GM18867 (cell line): ENCODE results near the gene STMN3.

Experiments
- ATAC-seq: cut with Tn5 transposase; IDR thresholded peaks from one replicate; pipeline ENCODE4 v1.9.1; 2021; ENCODE audit warnings: mild to moderate bottlenecking, moderate library complexity; ENCODE audit not compliant: unreplicated experiment

Gene STMN3

DNA sequence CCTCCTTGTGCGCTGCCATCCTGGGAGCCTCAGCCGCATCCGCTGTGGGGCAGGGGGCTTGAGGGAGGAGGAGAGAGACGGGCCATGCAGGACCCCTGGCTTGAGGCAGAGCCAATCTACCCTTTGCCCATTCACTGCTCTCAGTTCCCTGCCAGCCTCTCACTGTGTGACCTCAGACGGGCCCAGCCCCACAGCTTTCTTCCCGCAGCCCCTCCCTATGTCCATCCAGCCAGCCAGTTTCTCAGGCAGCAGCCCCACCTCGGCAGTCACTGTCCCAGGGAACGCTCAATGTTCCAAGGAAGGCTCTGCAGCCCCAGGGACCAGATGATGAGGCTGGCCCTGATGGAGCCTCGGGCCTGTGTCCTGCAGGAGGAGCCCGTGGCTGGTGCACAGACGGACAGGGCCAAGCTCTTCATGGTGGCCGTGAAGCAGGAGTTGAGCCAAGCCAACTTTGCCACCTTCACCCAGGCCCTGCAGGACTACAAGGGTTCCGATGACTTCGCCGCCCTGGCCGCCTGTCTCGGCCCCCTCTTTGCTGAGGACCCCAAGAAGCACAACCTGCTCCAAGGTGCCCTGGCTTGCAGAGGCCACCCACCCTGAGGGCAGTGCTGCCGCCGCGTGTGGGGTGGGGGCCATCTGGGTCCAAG lies 39.3 kb upstream of the STMN3 start:
- no peak for ATAC-seq

DNA sequence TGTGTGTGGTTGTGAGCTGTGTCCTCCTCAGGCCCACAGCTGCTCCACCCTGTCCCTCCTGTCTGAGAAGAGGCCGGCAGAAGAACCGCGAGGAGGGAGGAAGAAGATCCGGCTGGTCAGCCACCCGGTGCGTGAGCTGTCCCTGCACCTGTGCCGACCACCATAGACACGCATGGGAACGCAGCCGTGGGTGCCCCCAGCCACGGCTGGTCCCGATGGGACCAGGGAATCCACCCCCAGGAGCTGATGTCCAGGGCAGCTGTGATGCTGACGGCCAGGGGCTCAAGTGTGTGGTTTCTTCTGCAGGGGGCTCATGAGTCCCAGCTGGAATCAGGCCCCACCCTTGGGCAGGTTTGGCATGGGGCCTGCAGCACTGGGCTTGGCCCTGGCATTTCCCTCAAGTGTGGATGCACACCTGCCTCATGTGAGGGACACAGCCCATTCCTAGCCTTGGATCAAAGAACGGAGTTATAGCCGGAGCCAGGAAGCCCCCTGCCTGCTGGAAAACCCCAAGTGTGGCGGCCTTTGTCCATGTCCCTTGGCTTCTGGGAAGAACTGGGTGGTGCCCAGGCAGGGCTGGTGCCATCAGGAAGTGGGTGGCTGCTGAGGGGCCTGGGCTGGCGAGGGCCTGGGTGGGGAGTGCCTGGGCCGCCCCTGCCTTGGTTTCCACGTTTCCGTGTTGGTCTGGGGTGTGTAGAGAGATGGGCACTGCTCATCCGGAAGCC lies 38.6 kb upstream of the STMN3 start:
- no peak for ATAC-seq

DNA sequence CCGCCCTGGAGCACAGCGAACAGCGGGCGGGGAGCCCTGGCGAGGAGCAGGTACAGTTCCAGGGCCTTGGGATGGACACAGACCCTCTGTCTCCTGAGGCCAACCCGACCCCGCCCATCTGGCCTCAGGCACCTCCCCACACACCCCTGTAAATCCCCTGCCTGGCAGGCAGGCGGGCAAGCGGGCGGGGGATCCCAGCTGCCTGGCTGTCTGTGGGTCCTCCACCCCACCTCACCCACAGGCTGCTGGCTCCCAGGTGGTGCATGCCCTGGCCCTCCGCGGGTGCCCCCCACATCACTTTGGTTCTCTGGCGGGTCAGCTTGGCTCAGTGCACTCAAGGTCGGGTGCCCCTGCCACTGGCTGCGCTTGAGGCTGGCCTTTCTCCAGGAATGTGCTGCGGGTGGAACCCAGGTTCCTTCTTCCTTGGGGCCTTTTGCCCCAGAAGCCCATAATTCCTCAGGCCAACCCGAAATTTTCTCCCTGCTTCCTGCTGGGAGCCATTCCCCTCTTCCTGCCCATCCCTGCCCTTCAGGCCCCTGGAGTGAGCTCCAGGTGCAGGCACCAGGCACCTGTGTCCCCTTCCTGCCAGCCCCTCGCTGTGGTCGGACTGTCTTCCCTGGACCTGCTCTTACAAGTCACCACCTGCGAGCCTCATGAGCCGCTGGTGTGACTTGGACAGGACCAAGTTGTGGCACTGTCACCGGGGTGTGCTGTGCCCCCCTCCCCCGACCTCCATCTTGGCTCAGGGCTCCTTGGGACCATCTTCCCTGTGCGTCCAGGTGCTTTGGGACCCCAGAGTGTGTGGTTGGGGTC lies 37.9 kb upstream of the STMN3 start:
- no peak for ATAC-seq

DNA sequence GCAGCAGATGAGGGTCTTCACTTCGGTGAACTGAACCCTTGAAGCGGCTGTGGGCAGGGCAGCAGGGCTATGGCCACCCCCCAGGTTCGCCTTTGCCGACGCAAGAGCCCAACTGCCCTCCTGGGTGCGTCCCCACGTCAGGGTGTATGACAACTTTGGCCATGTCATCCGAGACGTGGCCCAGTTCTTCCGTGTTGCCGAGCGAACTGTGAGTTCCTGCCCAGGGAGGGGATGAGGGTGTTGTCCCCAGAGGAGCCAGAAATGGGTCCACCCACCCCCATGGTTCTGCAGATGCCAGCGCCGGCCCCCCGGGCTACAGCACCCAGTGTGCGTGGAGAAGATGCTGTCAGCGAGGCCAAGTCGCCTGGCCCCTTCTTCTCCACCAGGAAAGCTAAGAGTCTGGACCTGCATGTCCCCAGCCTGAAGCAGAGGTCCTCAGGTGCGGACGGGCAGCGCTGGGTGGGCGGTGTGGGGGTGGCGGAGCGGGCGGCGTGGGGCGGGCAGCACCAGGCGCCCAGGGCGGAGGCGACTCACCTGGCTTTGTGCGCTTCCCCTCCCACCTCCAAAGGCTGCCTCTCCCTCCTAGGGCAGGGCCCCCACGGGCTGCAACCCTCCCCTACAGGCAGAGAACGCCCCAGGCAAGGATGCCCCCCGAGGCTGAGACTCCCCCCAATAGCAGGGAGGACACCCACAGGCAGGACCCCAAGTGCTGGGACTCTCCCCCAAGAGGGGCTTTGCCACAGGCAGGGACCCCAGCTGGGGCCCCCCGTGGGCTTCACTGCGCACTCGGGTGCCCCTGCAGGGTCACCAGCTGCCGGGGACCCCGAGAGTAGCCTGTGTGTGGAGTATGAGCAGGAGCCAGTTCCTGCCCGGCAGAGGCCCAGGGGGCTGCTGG lies 37.0 kb upstream of the STMN3 start:
- no peak for ATAC-seq

DNA sequence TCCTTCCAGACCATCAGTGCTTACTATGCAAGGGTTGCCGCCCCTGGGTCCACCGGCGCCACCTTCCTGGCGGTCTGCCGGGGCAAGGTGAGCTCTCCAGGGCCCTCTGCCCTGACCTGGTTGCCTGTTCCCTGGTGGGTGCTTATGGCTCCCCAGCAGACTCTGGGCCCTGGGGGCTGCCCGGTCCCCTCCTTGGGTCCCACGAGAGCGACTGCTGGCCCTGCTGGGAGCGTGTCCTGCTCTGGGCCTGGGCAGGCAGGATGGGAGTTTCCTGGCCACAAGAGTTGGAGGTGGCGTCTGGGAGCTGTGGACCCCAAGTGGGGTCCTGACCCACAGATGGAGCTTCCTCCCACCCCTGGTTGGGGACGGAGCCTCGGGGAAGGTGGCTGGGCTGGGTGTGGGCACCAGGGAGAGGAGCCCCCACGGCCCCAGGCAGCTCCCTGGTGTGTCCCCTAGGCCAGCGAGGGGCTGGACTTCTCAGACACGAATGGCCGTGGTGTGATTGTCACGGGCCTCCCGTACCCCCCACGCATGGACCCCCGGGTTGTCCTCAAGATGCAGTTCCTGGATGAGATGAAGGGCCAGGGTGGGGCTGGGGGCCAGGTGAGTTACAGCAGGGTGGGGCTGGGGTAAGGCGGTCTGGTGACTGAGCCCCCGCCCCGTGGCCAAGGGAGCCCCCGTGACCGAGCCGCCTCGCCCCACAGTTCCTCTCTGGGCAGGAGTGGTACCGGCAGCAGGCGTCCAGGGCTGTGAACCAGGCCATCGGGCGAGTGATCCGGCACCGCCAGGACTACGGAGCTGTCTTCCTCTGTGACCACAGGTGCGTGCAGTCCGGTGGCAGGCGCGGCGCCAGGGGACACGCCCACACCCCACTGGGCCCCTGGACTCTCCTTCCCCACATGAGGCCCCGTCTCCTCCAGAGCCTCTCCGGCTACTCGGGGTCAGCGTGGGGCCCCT lies 36.1 kb upstream of the STMN3 start:
- no peak for ATAC-seq

DNA sequence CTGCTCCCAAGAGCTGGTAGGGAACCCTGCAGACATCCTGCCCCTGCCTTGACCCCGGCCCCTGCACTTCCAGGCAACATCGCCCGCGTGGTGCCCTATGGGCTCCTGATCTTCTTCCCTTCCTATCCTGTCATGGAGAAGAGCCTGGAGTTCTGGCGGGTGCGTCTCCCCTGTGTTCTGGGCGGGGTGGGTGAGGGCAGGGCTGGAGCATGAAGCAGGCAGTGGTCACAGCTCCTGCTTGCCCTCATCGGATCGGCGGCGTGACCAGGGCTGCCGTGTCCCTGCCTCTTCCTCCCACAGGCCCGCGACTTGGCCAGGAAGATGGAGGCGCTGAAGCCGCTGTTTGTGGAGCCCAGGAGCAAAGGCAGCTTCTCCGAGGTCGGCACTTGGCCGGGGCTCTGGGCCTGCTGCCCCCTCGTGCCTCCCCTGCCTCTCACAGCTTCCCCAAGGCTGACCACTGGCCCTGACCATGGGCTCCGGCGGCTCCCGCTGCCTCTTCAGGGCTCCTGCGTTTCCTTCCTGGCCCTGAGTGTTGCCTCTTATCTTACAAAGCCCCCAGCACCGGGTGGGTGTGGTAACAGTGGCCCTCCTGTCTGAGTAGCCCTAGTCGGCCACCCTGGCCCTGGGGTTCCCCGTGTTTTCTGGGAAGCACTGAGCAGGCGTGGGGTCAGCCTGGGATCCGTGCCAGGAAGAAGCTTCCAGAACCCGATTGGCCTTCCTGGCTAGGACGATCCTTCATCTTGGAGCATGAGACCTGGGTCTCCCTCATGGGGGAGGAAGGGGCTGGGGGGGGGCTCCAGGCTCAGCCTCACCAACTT lies 35.2 kb upstream of the STMN3 start:
- no peak for ATAC-seq

DNA sequence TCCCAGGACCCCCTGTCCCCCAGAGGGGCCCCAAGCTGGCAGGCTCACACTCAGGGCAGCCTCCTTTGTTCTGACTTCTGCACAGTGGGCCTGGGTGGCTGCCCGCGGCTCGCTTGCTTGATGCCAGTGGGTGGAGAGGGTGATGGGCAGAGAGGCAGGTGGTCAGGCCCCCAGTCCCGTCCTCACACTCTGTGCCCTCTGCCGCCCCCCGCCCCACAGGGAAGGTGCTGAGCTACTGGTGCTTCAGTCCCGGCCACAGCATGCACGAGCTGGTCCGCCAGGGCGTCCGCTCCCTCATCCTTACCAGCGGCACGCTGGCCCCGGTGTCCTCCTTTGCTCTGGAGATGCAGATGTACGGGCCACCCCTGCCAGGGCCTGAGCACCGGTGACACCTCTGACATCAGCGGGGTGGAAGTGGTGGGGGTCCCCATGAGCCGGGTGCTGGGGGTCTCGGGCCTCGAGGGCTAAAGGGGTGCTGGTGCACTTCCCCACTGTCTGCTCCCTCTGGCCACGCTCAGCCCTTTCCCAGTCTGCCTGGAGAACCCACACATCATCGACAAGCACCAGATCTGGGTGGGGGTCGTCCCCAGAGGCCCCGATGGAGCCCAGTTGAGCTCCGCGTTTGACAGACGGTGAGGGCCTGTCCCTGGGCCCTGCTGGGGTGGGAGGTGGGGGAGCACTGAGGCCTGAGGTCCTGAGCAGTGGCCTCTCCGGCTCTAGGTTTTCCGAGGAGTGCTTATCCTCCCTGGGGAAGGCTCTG lies 34.4 kb upstream of the STMN3 start:
- ATAC-seq, result no peak

DNA sequence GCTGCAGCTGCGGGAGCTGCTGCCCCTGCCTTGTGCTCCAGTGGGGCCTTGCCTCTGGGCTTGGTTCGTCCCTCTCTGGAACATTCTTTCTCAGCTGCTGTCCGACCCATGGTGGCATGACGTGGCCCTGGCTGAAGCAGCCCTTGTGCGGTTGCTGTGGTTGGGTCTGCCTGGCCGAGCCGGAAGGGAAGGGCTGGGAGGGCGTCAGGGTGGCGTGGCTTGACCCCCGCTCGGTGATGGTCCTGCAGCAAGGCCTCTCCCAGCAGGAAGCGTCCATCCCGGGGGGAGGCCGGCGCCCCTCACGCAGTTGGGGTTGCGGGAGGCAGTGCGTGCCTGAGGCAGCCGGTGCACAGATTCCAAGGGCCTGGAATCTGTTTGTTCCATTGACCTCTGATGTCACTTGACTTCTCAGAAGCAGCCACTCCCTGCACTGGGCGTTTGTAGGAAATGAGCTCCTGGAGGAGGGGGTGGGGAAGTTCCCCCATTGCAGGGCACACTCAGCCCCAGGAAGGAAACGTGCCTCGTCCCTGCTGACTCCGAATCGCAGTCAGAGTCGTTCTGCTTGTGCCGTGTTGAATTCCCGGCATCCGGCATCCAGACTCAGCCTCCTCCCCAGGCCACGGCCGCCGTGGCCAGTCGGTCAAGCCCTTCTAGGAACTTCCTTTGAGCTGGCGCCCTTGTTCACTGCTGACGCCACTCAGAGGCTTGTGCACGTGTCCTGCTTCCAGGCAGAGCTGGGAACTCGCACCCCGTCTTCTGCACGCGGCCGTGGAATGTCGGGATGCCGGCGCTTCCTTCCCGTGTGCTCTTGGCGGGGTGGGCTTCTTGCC lies 33.5 kb upstream of the STMN3 start:
- no peak for ATAC-seq

DNA sequence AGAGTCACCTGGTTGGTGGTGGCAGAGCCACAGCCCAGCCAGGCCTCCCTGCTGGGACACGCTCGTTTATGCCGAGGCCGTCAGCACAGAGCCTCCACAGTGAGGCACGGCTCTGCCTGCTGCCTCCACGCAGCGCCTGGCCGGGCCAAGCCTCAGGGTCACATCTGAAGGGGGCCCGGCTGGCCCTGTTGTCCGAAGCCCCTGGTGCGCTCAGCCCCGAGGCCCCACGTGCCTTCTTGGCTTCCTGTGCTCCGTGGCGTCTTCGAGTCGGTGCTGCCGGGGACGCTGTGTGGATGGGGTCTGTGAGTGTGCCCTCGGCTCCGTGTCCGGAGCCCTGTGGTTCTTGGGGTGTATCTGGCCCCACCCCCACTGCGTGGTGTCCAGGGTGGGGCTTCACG lies 32.9 kb upstream of the STMN3 start:
- no peak for ATAC-seq

DNA sequence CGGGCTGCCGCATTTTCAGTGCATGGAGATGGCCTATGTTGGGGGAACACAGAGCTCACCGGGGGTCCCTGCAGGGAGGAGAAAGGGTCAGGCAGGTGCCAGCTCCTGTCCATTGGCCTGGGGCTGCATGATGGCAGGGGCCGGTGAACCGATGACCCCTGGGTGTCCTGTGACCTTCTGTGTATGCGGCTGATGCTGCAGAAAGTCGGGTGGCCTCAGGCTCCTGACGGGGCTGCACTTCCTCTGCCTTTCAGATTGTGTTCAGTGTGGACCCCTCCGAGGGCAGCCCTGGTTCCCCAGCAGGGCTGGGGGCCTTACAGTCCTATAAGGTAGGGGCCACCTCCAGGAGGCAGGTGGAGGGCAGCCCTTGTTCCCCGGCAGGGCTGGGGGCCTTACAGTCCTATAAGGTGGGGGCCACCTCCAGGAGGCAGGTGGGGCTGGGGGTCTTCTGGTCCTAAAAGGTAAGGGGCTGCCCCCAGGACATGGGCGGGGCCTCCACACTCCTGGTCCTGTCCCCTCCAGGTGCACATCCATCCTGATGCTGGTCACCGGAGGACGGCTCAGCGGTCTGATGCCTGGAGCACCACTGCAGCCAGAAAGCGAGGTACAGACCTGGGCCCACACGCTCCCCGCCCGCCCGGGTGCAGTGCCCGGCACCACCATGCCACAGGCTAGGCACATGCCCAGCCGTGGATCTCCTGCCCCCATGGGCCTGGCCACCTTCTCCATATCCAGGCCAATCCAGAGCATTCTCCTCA lies 32.2 kb upstream of the STMN3 start:
- no peak for ATAC-seq

DNA sequence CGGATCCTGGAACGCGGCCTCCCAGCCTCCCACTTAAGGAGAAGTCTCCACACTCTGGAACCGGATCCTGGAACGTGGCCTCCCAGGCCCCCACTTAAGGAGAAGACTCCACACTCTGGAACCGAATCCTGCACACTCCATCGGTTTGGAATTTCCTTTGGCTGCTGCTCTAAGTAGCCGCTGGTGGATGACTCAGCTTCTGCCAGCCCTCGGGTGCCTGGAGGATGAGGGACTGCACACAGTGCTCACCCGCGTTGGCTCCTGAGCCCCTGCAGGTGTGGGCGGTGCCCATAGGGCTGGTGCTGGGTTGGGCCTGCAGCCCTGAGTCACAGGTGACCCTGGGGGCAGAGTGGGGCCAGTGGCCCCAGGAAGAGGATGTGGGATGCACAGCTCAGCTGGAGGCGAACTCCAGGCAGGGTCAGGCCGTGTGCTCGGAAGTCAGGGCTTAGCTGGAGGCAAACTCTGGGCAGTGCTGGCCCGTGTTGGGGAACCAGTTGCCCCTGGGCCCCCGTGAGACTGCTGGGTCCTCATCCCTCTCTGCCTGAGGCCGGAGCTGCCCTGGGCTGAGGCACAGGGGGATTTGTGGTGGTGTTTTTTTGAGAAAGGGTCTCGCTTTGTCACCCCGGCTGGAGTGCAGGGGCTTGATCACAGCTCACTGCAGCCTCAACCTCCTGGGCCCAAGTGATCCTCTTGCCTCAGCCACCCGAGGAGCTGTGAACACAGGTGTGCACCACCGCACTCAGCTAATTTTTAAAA lies 29.3 kb upstream of the STMN3 start:
- no peak for ATAC-seq

DNA sequence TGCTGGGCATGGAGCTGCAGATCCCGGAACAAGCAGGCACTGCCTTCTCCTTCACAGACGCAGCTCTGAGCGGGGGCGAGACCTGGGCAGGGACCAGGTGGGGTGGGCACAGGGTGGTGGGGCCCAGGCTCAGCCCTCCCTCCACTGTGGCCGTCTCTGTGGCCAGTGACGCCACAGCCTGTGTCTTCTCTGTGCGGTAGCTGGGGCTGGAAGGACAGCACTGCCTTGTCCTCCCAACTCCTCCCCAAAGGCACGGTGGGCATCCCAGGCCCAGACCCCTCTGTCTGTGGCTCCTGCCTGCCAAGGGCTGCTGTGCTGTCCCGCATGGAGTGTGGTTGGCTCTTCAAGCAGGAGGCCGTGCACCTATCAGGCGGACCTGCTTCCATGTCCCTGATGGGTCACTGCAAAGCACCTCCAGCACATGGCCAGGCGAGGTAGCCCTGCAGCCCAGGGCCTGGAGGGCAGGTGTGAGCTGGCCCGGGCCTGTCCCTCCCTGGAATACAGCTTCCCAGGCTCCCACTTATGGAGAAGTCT lies 28.5 kb upstream of the STMN3 start:
- no peak for ATAC-seq

DNA sequence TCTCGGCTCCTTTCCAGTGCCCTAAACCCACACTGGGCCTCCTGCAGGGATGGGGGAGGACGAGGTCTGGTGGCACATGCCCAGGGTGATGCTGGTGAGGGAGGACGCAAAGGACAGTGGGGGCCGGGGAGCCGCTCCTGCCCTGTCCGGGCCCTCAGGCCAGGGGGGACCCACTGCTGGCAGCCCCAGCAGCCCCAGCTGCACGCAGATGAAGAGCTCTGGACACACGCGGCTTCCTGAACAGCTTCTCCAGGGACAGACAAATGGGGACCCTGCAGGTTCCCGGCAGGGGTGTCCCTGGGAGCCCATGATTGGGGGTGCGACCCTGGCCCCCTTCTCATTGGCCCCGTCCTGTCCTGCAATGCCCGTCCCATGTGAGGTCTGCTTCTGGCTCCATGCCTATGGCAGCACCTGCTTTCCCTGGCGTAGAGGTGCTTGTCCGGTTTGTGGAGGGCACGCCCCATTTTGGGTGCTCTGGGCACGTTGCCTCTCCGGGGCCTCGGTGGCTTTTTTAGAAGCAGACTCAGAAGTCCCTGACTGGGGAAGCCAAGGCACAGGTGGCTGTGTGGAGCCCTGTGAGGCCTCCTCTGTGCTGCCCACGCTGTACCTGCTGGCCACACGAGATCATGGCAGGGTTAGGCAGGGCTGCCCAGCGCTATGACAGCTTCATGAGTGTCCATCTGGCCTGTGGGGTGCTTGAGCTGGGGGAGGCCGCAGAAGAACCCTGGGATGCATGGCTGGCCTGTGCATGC lies 27.8 kb upstream of the STMN3 start:
- no peak for ATAC-seq

DNA sequence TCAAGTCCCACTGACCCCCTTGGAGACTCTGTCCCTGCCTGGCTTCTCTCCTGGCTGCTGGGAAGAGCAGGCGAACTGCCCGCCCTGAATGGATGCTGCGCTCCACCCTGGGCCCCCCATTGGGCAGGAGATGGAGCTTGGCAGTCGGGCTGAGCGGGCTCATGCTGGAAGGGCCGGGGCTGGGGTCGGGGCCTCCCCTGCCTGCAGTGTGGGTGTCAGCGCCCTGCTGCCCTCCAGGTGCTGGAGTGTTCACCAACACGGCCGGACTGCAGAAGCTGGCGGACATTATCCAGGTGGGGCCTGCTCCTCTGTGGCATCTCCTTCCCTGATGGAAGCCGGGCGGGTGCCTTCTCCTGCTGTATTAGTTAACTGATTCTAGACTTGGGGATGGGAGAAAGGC lies 27.2 kb upstream of the STMN3 start:
- ATAC-seq, result no peak

DNA sequence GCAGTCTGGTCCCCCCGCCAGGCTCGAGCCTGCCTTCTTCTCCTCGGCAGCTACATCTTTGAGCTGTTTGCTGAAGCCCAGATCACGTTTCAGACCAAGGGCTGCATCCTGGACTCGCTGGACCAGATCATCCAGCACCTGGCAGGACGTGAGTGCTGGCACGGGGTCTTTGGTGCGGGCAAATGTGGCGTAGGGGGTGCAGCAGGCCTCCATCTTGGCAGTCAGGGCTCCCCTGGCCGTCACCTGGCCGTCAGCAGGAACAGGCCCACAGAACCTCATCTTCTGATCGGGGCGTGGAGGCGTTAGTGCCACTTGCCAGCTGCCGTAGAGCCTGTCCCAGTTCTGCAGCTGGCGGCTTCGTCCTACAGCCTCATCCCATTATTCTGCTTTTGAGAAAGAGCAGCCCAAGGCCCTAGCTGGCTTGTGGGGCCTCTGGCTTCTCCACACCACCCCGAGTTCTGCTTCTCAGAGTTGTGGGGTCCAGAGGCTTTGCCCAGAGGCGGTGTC lies 26.6 kb upstream of the STMN3 start:
- no peak for ATAC-seq
